Activated CD8-positive, alpha-beta memory T cell treated with anti-CD3 and anti-CD28 coated beads, Interleukin-2, amount 50 U/mL, for 24 hours (primary cell): ENCODE measurements around the gene TRIM25.
A peak's percentile ranks its signal among the peaks of the same experiment; 100 is the strongest.
"Not testable (repeated sequence)": the region's sequence is repeated elsewhere in the genome, so short reads cannot be mapped to it uniquely, and the experiment has no call there.

Source experiments
- DNase-seq: peaks from one replicate; pipeline ENCODE4 v3.0.0-alpha.2; 2020; ENCODE audit errors: extremely low read depth

The TRIM25 gene, protein sequence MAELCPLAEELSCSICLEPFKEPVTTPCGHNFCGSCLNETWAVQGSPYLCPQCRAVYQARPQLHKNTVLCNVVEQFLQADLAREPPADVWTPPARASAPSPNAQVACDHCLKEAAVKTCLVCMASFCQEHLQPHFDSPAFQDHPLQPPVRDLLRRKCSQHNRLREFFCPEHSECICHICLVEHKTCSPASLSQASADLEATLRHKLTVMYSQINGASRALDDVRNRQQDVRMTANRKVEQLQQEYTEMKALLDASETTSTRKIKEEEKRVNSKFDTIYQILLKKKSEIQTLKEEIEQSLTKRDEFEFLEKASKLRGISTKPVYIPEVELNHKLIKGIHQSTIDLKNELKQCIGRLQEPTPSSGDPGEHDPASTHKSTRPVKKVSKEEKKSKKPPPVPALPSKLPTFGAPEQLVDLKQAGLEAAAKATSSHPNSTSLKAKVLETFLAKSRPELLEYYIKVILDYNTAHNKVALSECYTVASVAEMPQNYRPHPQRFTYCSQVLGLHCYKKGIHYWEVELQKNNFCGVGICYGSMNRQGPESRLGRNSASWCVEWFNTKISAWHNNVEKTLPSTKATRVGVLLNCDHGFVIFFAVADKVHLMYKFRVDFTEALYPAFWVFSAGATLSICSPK

DNA sequence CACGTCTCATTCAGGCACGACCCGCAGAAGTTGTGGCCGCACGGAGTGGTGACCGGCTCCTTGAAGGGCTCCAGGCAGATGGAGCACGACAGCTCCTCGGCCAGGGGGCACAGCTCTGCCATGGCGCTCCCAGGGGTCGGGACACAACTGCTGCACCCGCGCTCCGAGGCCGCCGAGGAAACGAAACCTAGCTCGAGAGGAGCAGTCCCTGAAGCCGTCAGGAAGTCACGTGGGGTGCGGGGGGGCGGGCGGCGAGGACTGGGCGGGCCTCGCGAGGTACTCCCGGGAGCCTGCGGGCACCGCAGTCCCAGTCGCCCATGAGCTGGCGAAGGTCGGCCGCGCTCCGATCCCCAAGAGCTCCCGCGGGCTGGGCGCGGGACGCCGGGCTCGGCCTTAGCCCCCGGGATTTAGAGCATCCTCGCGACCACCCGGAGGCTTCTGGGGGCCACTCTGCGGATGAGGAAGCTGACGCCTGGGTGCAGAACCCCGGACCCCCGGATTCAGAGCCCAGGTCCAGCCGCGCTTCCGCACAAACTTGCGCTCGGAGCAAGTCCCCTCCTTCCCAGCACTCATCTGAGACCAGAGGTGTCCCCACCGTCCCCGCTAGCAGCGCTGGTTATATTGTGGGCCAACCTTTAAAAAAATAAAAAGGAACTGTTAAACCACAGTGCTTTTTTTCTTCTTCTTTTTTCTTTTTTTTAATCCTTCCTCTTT lies at the start of gene TRIM25:
Gene TRIM25, minus strand, starts transcription at position 183 of the 714 bp plus-strand sequence. Its CDS starts 61 bp downstream, at position 122.
- DNase-seq: peak; percentile 77

DNA sequence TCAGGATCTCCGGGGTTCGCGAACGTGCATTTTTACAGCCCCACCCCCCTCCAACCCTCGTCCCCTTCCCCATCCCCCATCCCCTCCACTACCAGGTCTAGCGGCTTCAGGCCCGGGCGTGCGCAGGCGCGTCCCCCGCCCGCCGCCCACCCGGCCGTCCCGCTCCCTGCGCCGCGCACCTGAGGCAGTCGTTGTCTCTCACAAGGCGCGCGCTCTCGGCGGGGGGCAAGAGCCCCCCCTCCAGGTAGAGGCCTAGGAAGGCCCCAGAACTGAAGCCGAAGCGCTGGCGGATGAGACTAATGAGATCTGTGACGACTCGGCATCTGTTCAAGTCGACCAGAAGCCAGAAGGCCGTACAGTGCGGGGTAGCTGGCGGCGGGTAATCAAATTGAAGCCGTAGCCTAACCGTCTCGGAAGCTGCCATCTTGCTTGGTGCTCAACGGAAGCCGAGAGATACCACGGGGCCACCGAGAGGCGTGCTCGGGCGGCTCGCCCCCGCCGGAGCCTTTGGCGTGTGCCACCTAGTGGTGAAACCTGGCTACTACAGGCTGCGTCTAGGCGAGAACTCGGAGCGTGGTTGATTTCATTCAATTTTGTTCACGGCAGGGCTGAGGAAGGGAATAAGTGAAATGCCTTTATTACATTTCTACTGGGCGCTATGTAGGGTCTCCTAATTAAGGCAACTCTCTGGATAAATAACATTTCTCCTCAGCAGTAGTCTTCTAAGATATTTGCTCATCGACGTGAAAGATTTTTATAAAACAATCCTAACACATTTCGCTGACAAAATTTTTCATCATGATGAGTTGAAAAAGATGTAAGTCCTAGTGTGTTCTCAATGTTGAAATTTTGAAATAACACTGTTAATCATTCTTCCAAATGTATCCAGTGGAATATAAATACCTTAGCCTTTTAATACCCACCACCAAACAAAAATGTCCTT lies 47.0 kb upstream of the TRIM25 start, which contains the start of gene COIL:
Gene COIL, minus strand, starts transcription at position 455 of the 943 bp plus-strand sequence. Its CDS starts 31 bp downstream, at position 424.
- peak; percentile 83 for DNase-seq

DNA sequence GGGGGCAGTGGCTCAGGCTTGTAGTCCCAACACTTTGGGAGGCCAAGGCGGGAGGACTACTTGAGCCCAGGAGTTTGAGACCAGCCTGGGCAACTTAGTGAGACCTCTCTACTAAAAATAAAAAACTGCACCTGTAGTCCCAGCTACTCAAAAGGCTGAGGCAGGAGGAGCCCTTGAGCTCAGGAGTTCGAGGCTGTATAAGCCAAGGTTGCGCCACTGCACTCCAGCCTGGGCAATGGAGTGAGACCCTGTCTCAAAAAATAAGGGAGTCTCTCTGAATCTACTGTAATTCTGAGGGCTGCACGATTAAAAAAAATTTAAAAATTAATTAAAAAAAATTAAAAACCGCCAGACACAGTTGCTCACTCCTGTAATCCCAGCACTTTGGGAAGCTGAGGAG lies 43.1 kb upstream of the TRIM25 start:
- no peak for DNase-seq

DNA sequence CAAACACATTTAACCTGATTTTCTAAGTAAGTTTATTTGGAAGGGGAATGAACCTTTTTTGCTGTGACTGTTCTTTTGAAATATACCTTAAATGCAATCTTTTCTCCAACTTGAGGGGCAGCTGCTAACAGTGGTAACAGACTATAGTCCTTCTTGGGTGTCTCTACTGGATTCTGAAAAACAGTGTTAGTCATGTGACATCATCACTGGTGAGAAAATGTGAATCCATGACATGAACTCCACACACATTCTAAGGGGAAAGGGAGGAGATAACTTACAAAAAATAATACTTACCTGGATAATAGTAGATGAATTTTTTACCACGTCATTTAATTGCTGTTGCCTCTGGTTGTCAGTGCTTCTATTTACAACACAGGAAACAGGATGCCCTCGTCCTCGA lies 35.7 kb upstream of the TRIM25 start:
- DNase-seq: no peak

DNA sequence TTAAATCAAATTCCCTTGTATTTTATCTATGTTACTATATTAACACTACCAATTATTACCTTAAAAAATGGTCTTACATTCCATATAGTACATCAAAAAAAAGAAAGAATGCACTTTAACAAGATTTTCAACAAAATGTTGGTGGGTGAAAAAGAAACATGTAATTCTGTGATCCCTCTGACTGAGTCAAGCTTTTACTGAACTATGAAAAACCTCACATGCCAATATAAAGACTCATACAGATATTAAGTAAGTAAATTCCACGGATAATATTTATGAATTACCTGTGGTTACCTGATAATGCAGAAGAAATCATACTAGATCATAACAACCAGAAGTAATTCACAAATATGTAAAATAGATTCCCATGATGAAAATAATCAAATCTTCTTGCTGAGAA lies 34.6 kb upstream of the TRIM25 start:
- DNase-seq: no peak

DNA sequence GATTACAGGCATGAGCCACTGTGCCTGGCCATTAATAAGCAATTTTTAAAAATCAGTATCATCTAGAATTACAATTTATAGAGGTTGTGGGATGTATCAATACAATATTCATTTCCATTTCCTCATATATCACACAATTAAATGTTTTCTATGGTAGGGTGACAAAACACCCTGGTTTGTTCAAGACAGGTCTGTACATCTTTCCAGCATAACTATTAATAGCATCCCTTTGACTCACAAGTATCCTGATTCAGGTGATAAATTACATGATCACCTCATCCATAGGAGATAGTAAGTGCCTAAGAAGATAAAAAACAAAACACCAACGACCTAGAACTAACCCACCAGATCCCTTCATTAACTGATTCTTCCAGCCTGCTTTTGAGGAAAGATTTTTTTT lies 33.9 kb upstream of the TRIM25 start:
- no peak for DNase-seq

DNA sequence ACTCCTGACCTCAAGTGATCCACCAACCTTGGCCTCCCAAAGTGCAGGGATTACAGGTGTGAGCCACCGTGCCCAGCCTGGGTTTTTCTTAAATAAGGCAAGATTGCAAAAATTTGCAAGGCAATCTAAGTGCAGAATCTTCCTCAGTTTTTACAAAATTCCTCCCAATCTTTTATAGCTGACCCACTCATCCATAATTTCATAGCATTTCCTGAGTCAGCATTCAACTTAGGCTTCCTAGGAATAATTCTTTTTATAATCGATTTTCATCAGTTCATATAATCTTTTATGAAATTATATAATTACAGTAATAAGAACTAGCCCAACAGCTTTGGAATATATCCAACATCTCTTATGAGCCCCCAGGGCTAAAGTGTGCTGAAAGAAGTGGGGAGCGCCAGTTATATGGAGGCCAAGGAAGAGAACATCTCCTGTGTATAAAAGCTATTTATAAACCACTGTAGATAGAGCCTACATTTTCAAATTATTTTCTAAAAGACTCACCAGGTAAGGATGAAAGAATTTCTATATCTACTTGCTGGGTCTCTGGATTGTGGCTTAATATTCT lies 32.2 kb upstream of the TRIM25 start:
- DNase-seq: no peak

DNA sequence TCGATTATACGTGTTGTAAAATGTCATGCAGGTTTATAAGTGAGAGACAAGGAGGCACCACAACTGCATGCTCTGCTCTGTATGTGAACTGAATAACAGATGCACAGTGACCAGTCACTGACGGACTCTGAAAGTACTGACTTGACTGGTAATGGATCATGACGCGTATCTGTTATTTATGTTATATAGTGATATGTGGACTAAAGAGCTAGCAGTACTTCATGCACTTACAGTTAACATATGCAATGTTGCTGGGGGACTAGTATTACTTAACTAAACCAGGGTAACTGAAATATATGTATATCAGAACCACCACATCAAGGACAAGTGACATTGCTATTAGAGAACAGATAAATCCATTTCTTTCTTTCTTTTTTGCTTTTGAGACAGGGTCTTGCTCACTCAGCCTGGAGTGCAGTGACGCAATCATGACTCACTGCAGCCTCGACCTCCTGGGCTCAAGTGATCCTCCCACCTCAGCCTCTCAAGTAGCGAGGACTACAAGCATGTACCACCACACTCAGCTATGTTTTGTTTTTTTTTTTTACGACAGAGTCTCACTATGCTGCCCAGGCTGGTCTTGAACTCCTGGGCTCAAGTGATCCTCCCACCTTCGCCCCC lies 29.8 kb upstream of the TRIM25 start:
- no peak for DNase-seq

DNA sequence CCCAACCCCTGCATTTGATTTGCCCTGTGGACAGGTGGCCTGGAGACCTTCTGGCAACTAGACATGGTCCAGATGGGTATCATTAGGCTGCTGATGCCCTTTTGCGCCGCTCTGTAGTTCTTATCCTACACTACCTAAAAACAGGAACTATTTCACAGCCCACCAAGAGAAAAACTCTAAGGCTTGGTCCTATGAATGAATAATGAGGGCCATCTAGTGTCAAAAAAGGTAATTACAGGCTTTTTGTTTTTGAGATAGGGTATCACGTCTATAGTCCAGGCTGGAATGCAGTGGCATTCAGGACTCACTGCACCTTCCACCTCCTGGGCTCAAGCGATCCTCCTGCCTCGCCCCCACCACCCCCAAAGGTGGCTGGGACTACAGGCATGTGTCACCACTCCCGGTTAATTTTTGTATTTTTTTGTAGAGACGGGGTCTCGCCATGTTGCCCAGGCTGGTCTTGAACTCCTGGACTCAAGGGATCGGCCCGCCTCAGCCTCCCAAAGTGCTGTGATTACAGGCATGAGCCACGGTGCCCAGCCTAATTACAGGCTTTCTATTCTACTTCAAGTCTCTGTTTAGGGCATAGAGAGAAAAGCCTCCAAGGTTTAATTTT lies 26.1 kb upstream of the TRIM25 start:
- DNase-seq: no peak

DNA sequence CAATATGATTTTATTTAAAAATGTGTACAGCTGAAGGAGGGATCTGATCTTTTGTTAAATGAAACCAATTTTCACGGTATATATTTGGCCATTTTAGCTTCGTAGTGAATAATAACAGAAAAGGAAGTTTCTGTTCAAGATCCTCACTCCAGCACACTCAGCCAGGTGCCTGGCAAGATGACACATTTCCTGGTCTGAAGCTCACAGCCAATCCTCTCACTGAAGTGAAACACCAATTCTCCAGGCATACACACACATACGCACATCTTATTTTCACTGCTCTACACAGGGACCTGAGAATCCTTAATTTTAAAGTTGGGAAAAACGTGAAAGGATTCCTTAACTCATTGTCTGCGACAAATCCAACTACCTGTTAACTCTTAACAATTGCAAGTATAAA lies 24.4 kb upstream of the TRIM25 start:
- DNase-seq: not testable (repeated sequence)

DNA sequence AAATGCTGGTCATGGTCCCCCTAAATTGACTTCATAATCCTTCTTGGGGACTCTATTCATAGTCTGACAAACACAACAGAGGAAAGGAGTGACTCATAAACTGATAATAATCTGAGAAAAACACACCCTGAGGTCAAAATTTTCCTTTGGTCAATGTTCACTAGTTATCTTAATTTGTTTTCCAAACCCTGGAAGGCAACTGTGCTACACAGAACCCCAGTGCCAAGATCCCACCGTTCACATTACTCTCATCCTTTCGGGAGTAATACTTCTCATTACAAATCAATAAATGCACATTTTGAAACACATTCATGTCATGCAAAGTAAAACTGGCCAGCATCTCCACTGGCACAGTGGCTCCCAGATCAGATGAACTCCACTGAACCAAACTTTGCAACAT lies 23.8 kb upstream of the TRIM25 start:
- DNase-seq: no peak

DNA sequence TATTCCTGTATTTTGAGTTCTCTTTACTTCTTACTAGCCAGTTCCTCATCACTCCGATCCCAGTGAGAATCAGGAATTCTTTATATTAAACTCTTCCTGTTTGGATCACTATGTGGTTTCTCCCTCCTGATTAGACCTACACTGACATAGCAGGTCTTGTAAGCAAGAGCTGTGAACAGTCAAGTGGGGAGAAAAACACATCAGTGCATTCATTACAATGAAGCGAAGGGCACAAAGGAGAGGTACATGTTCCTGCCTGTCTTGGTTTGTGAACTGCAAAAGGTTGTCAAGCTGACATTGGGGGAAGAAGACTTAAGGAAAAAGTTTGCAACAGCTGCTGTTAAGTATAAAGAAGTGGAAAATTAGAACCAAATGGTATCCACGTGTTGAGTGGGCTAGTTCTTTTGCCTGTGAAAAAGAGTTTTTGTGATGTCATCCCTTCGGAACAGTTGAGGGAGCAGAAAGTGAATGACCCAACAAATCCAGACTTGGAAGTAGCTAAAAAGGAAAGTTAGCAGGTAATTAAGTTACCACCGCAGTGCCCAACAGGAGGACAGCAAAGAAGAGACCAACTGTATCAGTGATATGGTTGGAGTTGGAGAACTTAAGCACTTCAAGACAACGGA lies 23.0 kb upstream of the TRIM25 start:
- DNase-seq: no peak

DNA sequence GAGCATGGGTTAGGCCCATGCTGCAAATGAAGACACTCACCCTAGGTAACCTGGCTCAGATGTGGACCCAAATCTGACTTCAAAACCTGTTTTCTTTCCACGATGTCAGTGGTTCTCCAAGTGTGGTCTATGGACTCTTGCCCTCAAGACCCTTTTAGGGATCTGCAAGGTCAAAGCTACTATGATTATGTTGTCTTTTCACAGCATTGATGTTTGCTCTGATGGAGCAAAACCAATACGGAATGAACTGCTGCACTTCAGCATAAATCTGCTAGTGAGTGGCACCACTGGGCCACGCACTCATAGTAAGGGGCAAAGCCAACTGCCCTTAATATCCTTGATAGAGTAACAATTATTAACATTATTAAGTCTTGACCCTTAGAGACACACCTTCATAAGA lies 21.6 kb upstream of the TRIM25 start:
- DNase-seq: no peak

DNA sequence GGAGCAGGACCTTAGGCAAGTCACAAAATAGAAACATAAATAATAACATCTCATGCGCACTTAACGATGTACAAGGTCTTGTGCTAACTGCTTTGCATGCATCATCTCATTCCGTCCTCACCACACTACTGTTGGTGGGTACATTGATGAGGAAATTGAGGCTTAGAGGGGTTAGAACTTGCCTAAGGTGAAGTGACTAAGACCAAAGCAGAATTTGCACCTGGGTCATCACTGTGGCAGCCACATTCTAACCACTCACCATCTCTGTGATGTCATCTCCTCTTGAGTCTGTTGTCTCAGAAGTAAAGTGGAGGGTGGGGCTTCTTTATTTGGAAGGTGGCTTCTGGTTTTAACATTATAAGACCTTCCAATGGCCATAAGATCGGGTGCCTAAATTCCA lies 20.4 kb upstream of the TRIM25 start:
- no peak for DNase-seq

DNA sequence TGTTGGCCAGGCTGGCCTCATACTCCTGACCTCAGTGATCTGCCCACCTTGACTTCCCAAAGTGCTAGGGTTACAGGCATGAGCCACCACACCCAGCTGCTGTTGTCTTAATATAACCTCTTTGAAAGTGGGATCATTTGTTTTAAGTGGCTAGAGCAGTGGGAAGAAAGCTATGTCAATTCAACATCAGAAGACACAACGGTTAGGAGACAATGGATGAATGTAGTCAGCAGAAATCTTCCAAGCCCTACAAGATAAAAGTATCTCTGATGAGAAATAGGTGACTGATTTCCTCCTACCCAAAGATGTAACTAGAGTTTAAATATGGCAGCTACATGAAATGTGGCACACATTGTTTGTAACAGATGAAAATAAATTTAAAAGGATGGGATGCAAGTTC lies 20.0 kb upstream of the TRIM25 start:
- DNase-seq: no peak

DNA sequence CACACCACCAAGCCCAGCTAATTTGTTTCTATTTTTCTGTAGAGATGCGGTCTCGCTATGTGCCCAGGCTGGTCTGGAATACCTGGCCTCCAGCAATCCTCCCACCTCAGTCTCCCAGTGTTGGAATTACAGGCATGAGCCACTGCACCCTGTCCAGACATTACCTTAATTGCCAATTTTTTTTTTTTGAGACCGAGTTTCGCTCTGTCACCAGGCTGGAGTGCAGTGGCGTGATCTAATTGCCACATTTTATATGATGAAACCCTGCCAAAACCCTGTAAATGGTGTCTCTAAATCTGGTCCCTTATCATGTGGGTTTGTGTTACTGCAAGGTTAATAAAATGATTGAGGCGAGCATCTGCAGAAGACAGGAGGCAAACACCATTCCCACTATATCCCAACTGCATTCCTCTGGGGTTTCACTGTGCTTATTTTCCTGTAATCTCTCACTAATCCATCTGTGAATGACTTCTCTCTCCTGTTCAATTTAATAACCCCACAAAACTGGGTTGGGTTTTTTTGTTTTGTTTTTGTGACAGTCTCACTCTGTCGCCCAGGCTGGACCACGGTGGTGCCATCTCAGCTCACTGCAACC lies 19.4 kb upstream of the TRIM25 start:
- DNase-seq: no peak

DNA sequence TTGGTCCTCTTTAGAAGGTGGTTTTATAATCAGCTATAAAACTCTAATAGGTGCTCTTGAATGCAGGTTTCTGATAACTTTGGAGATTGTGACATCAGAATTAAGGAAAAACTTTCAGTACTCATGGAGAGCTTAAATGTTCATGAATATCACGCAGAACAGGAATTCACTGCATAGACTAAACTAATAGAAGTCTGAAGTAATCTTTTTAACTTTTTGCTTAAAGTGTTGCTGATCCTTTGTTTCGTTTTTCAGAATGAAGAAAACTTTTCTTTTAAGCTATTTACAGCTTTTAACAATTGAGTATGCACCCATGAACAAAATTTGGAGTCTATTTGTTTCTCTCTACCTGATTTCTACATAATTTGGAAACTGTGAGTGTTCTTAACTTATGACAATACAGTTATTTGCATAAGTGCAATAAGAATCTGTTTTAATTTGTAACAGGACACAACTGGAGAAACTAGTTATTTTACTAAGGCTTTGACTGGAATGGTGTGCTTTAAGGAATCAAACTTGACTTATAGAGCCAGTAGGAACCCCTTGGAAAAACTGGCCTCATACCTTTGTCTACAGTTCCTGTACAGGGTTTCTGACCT lies 17.0 kb upstream of the TRIM25 start:
- DNase-seq: no peak

DNA sequence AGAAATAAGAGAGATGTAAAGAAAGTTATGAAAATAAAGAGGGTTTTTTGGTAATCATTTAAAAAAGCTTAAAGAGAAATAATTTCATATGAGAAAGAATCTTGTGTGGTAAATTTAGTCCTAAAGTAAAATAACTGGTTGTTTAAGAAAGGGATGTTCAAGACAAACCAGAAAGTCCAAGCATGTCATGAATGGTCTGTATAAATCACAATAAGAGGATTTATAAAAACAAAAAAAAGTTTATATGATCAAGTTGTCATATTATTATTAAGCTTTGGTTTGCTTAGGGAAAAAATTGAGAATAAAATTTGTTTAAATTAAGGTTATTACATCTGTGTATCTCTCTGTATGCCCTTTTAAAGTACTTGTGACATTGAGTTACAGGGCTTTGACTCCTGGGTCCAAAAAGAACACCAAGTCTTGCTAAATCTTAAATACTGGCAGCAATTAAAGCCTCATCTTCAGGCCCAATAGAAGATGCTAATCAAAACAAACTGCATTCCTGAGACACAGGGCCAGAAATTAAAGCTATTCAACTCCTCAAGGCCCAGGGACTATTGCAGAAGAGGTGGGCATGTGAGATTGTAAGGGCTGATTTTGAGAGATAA lies 15.6 kb upstream of the TRIM25 start:
- no peak for DNase-seq

DNA sequence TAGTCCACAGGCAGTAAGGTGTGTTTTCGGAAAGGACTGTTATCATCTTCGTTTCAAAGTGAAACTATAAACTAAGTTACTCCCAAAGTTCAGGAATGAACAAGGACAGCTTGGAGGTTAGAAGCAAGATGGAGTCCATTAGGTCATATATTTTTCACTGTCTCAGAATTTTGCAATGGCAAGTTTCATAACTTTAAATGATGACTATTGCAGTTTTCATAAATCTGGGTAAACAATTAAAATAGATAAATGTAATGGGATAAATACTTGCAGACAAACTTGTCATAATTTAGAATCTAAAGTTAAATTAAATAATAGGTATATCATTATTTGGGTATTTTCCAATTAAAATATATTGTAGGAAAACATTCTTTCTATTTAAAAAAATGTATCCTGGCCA lies 14.7 kb upstream of the TRIM25 start:
- no peak for DNase-seq
